ENCODE measurements around the gene KIRREL3. TPM values are rescaled to one million over a fixed set of nuclear protein-coding genes. Genes with fewer than 3 reads are reported as not detected.

KIRREL3 gene
- polyA plus RNA-seq, 1 of the 3 experiments (the other 2 are of a cell fraction) = 3.7 TPM

DNA sequence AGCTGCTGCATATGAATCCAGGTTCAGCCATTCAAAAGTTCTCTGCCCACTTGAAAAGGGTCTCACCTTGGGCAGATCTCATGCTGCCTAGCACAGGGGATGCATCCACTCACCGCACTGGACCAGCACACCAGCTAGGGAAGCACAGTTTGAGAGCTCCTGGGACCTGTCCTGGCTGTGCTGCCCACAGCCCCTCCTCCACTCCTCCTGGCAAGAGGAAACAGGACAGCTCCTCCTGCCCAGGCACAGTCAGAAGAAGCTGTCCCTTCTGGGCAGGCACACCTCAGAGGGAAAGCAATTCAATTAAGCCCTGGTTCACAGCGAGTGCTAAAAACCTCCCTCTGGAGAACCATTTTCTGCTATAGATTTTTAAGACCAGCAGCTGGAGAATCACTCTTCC is 498.4 kb downstream of the KIRREL3 start:
- 58% methylated on average over 2 of the region's 2 CpGs for WGBS (ENCODE audit: low lambda C conversion rate)
- no peak for TF ChIP-seq TEAD4 (IDR thresholded peaks at IDR 0.05; ENCODE audit: borderline replicate concordance, insufficient read depth)
- 0 out of 2 replicates have a peak, but pooled peaks have one; percentile 34 for TF ChIP-seq RFX5 (IDR thresholded peaks at IDR 0.05; ENCODE audit: low read length)
- Histone ChIP-seq H4K20me1 (ENCODE audit: insufficient read depth) (no peaks in the 10 kb centered on the region), H3K4me2 (no peak overlapping the region), H3K79me2 (ENCODE audit: insufficient read depth) (no peaks in the 10 kb centered on the region), H3K9me3 (peaks cover 6% of the 10 kb centered on the region; the same call in 1 of the 2 replicates), H3K27ac (ENCODE audit: low read depth in 2 of 2, low read length in 1 of 2) (peak overlapping the region in 1 of 2 experiments; percentile 66; a peak in 2 of 4 replicates), H3K36me3 (replicated peaks in 1 of 2; ENCODE audit: control insufficient read depth in 1 of 2, insufficient read depth in 2 of 2, low read length in 1 of 2) (no peaks in the 10 kb centered on the region), H2AFZ (ENCODE audit: low read depth) (no peak overlapping the region), H3K4me3 (ENCODE audit: low read depth in 2 of 2, low read length in 1 of 2) (no peak overlapping the region), H3K9me2 (no peaks in the 10 kb centered on the region), H3K4me1 (ENCODE audit: control insufficient read depth in 1 of 2, insufficient read depth in 2 of 2, low read depth in 1 of 2, low read length in 1 of 2) (peaks cover 0 to 30% of the 10 kb centered on the region in 2 experiments; a peak in 2 of 4 replicates), H3F3A (replicated peaks; ENCODE audit: insufficient read depth) (no peaks in the 10 kb centered on the region), H3K9ac (no peak overlapping the region), H3K27me3 (ENCODE audit: insufficient read depth) (no peaks in the 10 kb centered on the region)
- DNase-seq = no peak
- CTCF ChIA-PET = interaction anchor here (0.9 to 3.4 kb wide), 12 partner anchors 12 to 488 kb away, joined by 3 to 21 read pairs (median 4); no protein-coding TSS in a partner anchor
- POLR2A ChIA-PET = interaction anchor here (1.1 to 1.3 kb wide), 2 partner anchors 21 to 32 kb away, joined by 3 read pairs; no protein-coding TSS in a partner anchor

DNA sequence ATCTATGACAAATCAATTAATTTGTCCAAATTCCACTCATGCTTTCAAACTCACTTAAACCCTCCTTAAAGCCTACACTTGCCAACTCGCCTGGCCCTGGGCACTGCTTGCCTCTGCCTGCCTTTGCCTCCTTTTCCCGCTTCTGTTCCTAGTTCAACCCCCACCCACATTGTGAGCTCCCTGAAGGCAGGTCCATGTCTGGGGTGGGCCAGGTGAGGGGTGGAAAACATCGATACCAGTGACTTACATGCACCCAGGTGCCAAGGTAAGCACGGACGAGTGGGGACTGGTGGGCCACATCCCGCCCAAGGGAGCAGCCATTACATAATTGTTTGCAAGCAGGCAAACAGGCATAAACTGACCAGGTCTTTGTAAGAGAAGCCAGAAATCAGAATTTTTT is 498.9 kb downstream of the KIRREL3 start:
- TF ChIP-seq RXRA (IDR thresholded peaks at IDR 0.05; ENCODE audit: borderline replicate concordance, low read depth) (no peak), FOXM1 (IDR thresholded peaks at IDR 0.05; ENCODE audit: low read depth) (no peak), FOSL2 (IDR thresholded peaks at IDR 0.05; ENCODE audit: borderline replicate concordance, low read depth) (no peak), EZH2phosphoT487 (IDR thresholded peaks at IDR 0.05; ENCODE audit: borderline replicate concordance, low read depth) (no peak), NFIC (IDR thresholded peaks at IDR 0.05; ENCODE audit: borderline replicate concordance) (no peak), CHD2 (IDR thresholded peaks at IDR 0.05; ENCODE audit: low read length, partially characterized antibody) (no peak), YY1 (IDR thresholded peaks at IDR 0.05; ENCODE audit: low read depth) (no peak)
- TF ChIP-seq, protein P1, sequence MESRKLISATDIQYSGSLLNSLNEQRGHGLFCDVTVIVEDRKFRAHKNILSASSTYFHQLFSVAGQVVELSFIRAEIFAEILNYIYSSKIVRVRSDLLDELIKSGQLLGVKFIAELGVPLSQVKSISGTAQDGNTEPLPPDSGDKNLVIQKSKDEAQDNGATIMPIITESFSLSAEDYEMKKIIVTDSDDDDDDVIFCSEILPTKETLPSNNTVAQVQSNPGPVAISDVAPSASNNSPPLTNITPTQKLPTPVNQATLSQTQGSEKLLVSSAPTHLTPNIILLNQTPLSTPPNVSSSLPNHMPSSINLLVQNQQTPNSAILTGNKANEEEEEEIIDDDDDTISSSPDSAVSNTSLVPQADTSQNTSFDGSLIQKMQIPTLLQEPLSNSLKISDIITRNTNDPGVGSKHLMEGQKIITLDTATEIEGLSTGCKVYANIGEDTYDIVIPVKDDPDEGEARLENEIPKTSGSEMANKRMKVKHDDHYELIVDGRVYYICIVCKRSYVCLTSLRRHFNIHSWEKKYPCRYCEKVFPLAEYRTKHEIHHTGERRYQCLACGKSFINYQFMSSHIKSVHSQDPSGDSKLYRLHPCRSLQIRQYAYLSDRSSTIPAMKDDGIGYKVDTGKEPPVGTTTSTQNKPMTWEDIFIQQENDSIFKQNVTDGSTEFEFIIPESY (IDR thresholded peaks at IDR 0.05; ENCODE audit: borderline replicate concordance, low read depth) = no peak
- TF ChIP-seq, protein P2, sequence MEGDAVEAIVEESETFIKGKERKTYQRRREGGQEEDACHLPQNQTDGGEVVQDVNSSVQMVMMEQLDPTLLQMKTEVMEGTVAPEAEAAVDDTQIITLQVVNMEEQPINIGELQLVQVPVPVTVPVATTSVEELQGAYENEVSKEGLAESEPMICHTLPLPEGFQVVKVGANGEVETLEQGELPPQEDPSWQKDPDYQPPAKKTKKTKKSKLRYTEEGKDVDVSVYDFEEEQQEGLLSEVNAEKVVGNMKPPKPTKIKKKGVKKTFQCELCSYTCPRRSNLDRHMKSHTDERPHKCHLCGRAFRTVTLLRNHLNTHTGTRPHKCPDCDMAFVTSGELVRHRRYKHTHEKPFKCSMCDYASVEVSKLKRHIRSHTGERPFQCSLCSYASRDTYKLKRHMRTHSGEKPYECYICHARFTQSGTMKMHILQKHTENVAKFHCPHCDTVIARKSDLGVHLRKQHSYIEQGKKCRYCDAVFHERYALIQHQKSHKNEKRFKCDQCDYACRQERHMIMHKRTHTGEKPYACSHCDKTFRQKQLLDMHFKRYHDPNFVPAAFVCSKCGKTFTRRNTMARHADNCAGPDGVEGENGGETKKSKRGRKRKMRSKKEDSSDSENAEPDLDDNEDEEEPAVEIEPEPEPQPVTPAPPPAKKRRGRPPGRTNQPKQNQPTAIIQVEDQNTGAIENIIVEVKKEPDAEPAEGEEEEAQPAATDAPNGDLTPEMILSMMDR (IDR thresholded peaks at IDR 0.05) = no peak
- POLR2A ChIA-PET = no interaction called here
- CTCF ChIA-PET = interaction anchor here (0.5 to 3.4 kb wide), 9 partner anchors 14 to 488 kb away, joined by 3 to 21 read pairs (median 6); no protein-coding TSS in a partner anchor
- H3K9ac ChIP-seq = no peak overlapping the region
- no peaks in the 10 kb centered on the region for H3K9me2 ChIP-seq
- H3K4me1 ChIP-seq (ENCODE audit: control insufficient read depth in 1 of 2, insufficient read depth in 2 of 2, low read depth in 1 of 2, low read length in 1 of 2) = peaks cover 0 to 30% of the 10 kb centered on the region in 2 experiments; a peak in 2 of 4 replicates
- WGBS (ENCODE audit: low lambda C conversion rate) = 86% methylated on average over 6 of the region's 6 CpGs
- H3F3A ChIP-seq (replicated peaks; ENCODE audit: insufficient read depth) = no peaks in the 10 kb centered on the region
- peak overlapping the region in 1 of 2 experiments; percentile 66; a peak in 2 of 4 replicates for H3K27ac ChIP-seq (ENCODE audit: low read depth in 2 of 2, low read length in 1 of 2)
- no peak overlapping the region for H2AFZ ChIP-seq (ENCODE audit: low read depth)
- DNase-seq = no peak
- no peaks in the 10 kb centered on the region for H3K36me3 ChIP-seq (replicated peaks in 1 of 2; ENCODE audit: control insufficient read depth in 1 of 2, insufficient read depth in 2 of 2, low read length in 1 of 2)
- no peak overlapping the region for H3K4me2 ChIP-seq
- peaks cover 6% of the 10 kb centered on the region; the same call in 1 of the 2 replicates for H3K9me3 ChIP-seq
- H3K79me2 ChIP-seq (ENCODE audit: insufficient read depth) = no peaks in the 10 kb centered on the region
- H3K4me3 ChIP-seq (ENCODE audit: low read depth in 2 of 2, low read length in 1 of 2) = no peak overlapping the region
- H4K20me1 ChIP-seq (ENCODE audit: insufficient read depth) = no peaks in the 10 kb centered on the region
- H3K27me3 ChIP-seq (ENCODE audit: insufficient read depth) = no peaks in the 10 kb centered on the region

Measured in SK-N-SH (cell line).